Stimulated activated CD8-positive, alpha-beta memory T cell treated with anti-CD3 and anti-CD28 coated beads, Interleukin-12 subunit alpha, Interleukin-12 subunit beta, amount 100 ng/mL, for 1 hour (primary cell): Measurements from ENCODE around the gene RAD51B.
"Not testable (repeated sequence)": the region's sequence is repeated elsewhere in the genome, so short reads cannot be mapped to it uniquely, and the experiment has no call there.

ENCODE experiments used
- DNase-seq: peaks from one replicate; pipeline ENCODE4 v3.0.0-alpha.2; 2020; ENCODE audit warnings: low read depth

Gene RAD51B

DNA sequence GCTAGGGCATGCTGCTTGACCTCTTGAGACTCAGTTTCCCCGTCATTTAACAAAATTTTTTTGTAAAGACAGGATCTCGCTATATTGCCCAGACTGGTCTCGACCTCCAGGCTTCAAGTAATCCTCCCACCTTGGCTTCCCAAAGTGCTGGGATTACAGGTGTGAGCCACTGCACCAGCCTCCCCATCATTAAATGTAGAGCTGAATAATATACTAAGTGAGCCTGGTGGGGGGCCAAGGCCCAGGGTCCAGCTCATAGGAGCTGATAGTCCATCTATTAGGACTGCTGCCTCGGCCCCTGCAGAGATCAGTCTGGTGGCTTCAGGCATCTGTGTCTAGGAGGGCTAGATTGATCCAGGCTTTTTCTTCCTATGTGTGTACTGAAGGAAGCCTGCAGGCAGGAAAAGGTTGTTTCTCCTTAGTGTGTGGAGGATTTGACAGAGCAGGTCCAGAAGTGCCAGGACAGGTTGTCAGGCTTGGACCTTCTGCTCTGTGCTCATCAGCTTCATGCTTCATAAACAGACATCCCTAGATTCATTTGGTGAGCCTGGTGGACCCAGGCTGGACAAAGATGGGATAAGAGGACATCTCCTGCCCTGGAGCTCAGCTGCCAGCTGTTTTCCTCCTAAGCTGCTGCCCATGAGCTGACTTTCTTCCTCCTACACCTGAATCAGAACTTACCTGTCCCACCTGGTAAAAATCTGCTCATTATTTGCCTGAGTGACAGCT lies 837.9 kb downstream of the RAD51B start:
- no peak for DNase-seq

DNA sequence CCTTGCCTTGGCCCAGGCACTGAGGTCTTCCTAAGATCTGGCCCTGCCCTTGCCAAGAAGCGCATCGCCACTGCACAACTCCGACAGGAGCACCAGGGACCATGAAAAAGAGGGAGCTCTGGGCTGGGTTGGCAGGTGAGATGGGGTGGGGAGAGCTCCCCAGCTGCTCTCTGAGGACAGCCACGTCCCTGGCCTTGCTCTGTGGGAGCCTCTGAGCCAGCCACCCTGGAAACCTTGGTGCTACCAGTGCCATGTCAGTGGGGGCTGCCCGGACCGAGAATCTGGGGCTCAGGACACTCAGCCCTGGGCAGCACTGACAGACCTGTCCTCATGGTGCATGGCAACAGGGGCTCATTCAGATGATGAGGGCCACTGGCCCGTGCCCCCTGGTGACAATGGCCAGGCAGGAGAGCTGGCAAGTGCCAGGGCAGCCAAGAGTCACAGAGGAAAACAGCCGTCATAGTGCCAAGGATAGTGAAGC lies 838.5 kb downstream of the RAD51B start:
- no peak for DNase-seq

- DNase-seq: no peak
These were observed 839.7 kb downstream of the RAD51B start for GRCh38 chr14:68658943-68659931.

- DNase-seq: no peak
These were observed 840.9 kb downstream of the RAD51B start for GRCh38 chr14:68660495-68660894.

GRCh38 chr14:68661226-68662225 lies 841.9 kb downstream of the RAD51B start:
- DNase-seq: no peak

- no peak for DNase-seq
These were observed 842.8 kb downstream of the RAD51B start for GRCh38 chr14:68662392-68662791.

- DNase-seq: not testable (repeated sequence)
These were observed 843.2 kb downstream of the RAD51B start for GRCh38 chr14:68662826-68663225.

DNA sequence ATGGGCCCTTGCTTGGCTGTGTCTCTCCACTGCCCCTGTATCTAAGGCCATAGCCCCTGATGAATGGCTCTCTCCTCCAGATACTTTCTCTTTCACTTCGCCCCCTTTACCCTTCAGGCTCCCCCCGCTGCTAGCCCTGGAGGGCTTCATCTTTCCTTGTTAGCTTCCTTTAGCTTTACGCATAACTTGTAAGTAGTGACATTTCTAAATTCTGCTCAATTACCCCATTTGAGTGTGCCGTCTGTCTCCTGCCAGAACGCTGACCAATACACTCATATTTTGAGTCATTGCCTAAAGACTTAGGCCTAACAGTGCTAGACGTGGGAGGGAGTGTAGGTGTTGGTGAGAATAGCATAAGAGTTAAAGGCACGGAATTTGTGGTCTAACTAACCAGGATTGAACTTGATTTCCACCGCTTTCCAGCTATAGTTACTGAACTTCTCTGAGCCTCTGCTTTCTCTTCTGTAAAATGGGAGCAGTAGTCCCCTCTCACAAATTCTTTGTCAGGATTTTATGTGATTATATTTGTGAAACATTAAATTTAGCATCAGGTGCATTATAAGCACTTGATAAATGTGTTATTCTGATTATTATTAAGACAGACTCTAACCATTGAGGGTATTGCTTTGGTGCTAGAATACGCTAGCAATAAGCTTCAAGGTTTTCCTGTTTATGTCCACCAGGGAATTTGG lies 844.0 kb downstream of the RAD51B start:
- no peak for DNase-seq

- DNase-seq: no peak
These were observed 844.7 kb downstream of the RAD51B start for GRCh38 chr14:68664225-68664681.

DNA sequence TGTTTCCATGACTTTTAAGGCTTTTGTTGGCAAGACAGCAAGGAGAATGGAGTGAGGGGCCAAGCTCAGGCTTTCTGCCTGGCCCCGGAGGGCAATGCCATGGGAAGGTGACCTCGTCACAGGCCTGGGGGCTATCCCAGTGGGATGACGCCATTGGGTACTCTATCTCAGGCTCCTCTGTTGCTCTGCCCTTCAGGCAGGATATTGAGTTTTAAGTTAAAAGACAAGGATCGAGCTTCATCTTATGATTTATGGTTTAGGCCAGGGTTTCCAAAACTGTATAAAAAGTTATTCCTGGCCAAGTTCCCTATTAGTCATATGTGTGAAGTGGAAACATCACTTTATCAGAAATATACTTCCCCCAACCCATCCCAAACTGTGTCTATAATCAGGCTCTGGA lies 845.6 kb downstream of the RAD51B start:
- no peak for DNase-seq

DNA sequence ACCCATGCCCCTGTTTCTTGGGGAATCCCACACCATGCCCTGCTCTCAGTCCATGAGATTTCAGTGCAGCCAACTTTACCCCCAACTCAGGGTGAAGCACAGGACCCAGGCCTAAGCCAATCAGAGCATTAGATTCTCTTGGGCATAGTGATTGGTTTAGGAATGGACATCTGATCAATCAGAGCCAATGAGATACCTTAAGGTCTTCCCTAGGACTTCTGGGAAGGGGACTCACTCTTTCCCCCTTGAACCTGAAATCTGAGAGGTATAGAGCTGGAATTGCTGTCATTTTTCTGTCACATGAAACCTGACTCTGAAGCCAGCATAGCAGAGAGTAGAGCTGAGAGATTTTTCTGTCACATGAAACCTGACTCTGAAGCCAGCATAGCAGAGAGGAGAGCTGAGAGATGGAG lies 846.2 kb downstream of the RAD51B start:
- DNase-seq: no peak

DNA sequence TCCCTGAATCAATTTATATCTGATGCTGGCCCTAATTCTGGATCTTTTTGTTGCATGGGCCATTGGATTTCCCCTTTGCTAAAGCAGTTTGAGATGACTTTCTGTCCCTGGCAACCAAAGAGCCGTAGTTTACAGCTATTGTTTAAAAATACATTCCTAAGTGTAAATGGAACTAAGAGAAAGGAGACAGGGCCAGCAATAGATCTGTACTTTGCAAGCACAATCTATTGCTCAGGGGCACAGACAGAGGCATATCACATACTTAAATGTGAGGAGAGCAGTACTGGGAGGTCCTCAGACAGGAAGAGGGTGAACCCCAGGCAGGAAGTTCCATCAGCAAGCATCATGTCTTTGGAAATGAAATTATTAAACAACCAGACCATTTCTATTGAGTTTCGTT lies 846.7 kb downstream of the RAD51B start:
- DNase-seq: no peak

GRCh38 chr14:68666899-68667298 lies 847.3 kb downstream of the RAD51B start:
- no peak for DNase-seq

DNA sequence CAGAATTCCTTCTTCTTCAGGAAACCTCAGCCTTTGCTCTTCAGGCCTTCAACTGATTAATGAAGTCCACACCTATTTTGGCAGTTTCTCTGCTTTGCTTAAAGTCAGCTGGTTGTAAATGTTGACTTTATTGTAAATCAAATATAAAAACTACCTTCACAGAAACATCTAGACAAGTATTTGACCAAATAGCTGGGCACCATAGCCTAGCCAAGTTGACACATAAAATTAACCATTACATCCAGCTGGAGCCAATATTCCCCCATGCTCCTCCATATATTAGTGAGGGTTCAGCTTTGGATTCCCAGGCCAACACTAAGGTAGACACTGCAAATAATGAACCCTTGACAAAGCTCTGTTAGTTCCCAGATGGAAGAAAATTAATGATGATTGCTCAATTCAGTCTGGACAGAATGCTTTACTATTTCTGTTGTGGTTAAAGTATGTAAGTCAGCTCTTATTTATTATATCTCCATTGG lies 847.8 kb downstream of the RAD51B start:
- DNase-seq: no peak

GRCh38 chr14:68668028-68668427 lies 848.4 kb downstream of the RAD51B start:
- DNase-seq: no peak

GRCh38 chr14:68668531-68668930 lies 849.0 kb downstream of the RAD51B start:
- DNase-seq: no peak

DNA sequence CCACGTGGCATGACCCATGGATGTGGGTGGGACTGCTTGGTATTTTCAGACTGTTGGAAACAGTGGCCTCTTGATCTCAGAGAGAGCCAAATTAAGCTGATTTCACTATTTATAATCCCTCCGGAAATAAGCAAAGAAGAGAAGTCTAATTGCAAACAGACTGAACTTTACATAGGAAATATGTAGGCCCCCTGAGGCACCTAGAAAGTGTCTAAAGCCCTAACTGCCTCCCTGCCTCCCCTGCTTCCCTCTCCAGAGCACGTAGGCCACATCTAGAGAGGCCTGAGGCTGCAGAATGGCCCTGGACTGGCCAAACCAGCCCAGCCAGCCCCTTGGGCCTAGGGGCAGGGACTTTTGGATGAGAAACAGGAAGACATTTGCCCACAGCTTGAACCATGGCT lies 849.5 kb downstream of the RAD51B start:
- no peak for DNase-seq

DNA sequence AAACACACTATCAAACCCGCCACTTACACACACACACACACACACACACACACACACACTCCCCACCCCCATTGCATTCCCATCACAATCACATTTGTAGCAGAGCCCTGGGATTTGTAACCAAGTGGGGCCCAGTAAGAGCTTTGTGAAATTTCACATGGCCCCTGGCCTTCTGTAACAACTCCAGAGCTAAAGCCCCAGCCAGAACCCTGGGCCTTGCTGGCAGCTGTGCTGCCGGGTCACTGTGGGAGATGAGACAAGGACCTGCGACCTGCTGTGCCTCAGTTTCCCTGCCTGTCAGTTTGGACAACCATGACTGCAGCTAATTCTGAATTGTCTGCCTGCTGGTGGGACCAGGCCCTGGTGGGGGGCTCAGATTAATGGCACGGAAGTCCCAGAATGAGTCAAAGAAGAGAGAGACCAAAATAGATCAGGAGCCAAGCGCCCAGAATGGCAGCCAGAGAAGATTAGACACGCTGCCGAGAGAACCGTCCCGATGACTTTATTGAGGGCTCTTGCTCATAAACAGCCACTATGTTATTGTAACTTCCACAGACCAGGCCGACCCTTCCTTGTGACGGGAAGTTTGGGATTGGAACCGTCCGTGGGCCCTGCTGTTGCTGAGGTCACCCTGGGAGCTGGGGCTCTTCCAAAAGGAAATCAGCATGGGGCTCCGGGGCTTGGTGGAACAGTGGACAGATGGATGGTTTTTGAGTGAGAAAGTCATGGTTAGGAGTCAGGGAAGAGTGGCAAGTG lies 850.2 kb downstream of the RAD51B start:
- no peak for DNase-seq

DNA sequence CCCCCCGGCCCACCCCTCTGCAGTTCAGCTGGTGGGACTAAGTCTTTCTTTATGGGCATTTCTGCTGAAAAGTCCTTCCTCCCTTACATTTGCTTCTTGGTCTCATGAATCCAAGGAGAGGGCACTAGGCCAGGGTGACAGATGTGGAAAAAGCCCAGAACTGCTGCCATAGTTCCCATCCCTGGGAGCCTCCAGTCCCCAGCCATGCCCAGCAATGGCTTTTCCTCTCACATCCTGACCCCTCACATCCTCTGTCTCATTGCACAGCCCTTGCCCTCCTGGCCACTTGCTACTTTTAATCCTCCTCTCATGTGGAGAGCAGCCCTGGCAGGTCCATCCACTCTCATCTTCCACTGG lies 850.8 kb downstream of the RAD51B start:
- DNase-seq: no peak

- DNase-seq: no peak
These were observed 852.3 kb downstream of the RAD51B start for GRCh38 chr14:68671909-68672308.
